HG03442 (cell line): Measurements from ENCODE around the gene C22orf31.
"Not testable (repeated sequence)": the region's sequence is repeated elsewhere in the genome, so short reads cannot be mapped to it uniquely, and the experiment has no call there.

Source experiments
- ATAC-seq: cut with Tn5 transposase; IDR thresholded peaks from one replicate; pipeline ENCODE4 v1.9.1; 2021; ENCODE audit warnings: mild to moderate bottlenecking, moderate library complexity; ENCODE audit not compliant: unreplicated experiment

The C22orf31 gene

DNA sequence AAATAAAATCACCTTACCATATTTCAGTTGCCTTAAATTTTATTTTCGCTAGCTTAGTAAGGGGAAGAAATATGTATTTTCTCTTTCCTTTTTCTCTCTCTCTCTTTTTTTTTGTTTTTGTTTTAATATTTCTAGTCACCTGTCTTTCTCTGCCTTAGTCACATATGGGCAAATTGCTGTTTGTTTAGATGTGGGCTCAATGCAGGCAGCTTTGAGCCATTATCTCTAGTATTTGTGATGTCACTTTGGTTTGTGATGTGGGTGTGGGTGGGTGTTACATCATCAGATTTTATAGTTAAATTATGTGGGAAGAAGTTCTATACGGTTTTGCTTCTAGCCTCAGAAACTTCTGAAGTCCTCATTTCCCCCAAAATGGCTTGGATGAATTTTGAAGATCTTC lies at the start of gene C22orf31:
Gene C22orf31 (minus strand): TSS at position 59 of the 400 bp plus-strand sequence. CDS start 39 bp downstream, at position 20.
- no peak for ATAC-seq

DNA sequence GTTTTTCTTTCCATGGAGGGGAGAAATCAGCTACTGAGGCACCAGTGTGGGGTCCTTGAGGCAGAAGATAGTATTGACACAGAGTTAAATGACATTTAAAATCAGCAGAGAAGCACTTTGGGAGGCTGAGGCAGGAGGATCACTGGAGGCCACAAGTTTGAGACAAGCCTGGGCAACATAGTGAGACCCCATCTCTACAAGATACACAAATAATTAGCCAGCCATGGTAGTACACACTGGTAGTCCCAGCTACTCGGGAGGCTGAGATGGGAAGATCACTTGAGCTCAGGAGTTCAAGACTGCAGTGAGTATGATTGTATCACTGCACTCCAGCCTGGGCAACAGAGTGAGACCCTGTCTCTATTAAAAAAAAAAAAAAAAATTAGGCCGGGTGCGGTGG lies 49.3 kb upstream of the C22orf31 start:
- ATAC-seq: no peak

DNA sequence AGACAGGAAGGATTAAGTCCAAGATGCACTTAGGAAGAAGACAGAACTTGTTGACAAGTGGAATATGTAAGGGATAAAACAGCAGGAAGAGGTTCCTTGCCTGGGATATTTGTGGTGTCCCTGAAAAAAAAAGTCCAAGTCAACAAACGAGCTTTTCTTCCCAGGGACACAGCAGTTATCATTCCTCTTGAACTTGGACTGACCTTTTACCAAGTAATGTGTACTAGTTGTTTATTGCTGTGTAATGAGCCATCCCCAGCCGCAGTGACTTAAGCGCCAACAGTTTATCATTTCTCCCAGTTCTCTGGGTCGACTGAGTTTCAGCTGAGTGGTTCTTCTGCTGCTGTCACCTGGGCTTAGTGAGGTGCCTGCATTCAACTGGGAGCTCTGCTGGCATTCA lies 48.2 kb upstream of the C22orf31 start:
- ATAC-seq: no peak

DNA sequence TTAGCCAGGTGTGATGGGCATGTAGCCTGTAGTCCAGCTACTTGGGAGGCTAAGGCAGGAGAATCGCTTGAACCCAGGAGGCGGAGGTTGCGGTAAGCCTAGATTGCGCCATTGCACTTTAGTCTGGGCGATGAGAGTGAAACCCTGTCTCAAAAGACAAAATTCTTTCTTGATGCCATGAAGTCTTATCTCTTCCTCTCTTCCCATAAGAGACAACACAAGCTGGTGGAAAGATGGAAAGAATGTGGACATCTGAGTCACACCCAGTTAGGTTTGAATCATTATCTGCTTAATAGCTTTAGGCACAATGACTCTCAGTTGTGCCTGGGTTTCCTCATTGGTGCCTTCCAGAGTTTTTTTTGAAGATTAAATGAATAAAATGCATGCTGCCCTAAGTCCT lies 46.5 kb upstream of the C22orf31 start:
- no peak for ATAC-seq

DNA sequence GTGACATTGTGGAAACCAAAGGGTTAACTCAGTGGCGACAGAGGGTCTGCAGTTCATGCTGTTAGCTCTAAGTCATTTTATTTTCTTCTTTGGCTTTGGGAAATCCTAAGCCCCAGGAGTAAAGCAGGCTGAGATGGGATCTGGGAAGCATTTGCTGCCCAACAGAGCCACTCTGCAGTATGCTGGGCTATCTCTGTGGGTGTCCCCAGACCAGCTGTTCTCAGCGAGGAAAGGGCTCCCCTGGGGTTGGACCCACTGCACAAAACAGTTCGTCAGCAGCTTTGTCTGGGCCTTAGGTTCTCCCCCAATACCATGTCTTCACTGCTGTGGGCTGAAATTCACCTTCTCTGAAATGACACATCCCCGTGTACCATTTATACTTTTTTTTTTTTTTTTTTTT lies 45.2 kb upstream of the C22orf31 start:
- no peak for ATAC-seq

DNA sequence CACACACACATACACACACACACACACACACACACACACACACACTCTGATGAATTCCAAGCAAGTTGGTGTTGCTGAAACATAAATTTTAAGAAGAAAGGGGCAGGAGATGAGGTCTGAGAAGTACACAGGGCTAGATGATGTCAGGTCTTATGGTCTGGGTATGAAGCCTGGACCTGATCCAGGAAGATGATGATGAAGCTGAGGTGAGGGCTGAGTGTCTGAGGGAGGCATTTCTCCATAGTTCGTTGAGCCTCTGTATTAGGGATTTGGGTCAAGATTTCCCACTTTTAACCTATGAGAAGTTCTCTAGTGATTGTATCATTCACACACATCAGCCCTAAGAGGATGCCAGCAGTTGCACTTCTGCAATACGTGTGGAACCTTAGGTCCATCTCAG lies 43.8 kb upstream of the C22orf31 start:
- ATAC-seq: no peak

DNA sequence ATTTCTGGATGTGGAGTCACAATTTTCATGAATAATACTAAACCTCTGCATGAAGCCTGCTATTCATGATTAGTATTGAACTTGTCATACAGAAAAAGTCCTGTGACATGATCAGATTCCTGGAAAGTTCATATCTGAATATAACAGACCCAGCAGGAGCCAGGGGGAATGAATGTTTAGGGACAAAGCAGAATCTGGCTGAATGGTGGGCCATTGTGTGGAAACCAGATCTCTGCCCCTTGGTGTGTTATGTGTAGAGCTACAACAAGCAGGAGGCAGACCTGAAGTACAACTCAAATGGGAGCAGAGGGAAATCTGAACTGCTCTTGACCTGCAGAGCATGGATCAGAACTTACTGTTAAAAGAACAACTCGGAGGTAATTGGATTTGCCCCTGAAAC lies 41.5 kb upstream of the C22orf31 start:
- ATAC-seq: no peak

DNA sequence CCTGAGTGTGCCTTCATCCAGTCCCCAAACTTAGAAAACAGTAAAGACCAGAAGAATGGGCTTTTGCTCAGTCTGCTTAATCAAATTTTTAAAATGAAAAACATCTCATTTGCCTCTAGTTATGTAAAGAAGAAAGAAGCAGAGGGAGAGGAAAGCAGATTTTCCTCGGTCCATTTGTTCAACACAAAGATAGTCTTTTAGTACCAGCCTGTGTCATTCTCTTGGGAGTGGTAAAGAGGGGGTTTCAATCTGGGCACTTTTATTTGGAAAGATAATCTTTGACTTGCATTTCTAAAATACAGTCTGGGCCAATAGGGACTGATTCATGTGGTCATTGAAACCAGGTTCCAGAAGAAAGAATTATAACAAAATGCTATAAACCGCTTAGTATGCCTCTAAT lies 40.7 kb upstream of the C22orf31 start:
- no peak for ATAC-seq

DNA sequence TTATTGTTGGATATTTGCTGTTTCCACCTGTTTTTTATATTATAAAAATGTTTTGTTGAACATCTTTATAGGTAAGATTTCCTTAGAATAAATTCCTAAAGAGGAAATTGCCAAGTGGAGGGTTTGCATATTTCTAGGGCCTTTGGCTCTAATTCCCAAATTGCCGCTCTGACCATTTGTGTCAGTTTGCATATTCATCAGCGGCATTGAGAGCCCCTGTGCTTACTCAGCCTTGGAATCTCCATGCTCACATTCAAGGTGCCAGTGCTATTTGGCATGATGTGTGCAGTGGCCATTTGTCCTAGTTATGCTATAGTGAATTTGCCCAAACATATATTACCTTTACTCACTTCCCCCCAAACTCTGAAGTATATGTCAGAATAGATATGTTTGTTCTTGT lies 36.7 kb upstream of the C22orf31 start:
- ATAC-seq: no peak

DNA sequence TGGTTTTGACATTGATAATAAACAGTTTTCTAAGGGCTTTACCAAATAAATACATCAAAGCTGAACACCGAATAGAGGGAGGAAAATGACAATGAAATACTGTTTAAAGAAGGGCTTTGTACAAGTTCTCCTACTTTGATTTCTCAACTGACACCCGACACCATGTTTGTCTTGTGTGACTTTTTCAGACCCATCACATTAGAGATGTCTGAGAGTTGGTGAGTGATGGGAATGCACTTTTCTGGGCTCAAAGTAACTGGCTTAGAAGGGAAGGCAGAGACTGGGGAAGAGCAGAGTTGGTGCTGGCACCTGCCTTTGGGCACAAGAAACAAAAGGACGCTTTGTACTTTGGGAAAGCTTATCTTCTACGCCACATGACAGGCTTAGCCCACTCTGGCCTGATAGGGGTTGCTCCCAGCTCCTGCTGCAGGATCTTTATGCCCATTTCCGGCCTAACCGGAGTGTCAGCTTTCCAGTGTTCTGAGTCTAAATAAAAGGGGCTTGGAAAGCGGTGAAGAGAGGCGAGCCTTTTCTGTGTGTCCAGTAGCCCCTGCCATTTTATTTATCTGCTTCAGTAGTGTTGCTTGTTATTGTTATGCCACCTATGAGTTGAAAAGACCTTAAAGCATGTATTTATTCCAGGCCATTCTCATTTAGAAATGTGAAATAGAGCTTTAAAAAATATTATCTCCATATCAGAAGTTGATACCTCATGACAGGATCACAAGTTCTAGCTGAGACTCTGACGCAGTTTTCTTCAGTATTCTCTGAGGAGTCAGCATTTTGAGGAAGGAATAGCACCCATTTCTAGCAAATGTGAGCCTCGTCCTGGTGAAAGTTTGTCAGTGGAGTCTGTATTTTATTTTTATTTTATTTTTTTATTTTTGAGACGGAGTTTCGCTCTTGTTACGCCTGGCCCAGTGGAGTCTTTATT lies 35.4 kb upstream of the C22orf31 start:
- no peak for ATAC-seq

DNA sequence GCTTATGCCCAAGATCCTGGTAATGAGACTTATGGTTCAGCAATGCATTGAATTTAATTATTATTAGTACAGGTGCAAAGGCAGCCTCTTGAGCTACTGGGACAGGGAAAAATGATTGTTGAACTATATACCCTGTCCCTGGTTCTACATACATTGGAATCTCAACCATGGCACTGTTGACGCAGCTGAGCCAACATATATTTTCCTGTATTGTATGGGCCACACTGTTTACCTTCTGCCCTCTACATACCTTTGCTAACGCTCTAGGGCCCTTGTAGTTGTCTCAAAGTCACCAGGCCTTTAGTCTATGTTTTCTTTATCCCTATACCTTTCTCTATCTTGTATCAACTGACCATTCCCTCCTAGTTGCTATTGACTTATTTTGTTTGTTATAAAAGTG lies 33.8 kb upstream of the C22orf31 start:
- no peak for ATAC-seq

DNA sequence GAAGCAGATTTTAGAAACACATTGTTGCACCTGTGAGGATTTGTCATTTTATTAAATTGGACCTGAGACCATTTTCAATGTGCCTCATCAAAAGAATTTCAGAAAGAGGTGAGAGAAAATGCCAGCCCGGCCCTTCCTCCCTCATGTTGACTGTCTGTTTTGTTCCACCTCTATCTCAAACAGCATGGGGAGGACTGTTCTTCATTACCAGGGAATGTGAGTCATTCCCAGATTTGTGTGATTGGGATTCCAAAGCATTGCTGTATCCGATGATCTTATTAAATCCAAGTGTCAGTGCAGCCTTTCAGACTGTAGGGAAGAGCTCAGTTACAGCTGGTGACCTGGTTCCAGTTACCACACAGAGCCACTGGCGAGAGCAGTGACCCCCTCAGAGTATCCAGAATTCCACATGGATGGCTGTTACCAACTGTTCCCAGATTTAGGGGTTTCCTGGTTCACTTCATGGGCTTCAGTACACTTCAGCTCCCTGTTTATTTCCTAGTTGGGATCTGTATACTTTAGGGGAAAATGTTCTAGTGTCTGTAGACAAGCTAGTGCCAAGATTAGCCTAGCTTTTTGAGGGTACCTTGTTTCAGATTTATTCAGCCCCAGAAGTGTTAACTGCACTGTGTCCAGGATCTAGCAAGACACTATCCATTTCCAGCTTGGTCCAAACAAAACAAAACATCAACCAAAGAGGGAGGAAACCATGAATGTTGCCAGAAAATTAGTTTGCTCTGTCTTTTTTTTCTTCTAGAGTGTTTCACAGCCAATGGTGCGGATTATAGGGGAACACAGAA lies 32.1 kb upstream of the C22orf31 start:
- ATAC-seq: no peak

DNA sequence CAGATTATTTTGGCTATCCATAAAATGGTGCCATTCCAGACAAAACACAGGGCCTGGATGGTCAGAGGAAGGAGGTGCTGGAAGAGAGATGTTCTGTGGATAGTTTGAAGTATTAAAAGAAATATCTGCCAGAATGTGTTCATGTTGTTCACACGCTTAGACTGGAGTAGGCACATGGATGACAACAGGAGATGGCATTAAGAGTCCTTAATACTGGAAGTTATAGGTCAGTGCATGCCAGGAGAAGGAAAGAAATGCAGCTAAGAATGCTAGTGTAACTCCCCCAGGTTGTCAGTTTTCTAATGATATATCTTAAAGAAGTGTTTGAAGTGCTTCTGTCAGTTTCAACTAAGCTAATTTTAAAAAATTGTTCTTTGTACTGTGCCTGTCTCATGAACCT lies 31.4 kb upstream of the C22orf31 start:
- no peak for ATAC-seq

DNA sequence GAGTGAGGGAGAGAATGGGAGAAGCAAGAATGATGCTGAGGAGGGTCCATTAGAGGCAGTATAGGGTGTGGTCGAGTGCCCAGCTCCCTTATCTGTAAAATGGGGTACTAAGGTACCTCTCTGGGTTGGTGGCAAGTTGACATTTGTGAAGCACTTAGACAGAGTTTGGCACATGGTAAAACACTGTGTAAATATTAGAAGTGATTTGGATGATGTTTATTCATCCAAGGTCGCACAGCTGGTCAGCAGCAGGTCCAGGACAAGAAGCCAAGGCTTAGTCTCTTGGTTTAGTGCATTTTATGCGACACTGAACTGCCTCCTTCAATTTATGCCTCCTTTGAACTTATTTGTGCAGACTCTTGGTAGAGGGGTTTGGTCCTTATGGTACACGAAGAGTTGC lies 30.6 kb upstream of the C22orf31 start:
- ATAC-seq: no peak

DNA sequence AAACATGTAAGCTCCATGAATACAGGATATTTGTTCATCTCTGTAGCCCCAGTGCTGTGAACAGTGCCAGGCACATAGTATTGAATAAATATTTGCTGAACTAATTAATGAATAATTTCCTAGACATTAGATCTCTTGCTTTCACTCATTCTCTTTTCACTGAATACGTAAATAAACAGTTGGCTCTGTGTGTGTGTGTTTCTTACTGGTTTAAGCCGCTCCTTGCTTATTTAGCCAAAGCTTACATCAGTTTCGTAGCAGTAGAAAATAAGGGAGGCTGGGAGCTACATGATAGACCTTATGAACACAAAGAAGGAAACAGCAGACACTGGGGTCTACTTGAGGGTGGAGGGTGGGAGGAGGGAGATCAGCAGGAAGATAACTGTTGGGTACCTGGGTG lies 28.4 kb upstream of the C22orf31 start:
- ATAC-seq: no peak

DNA sequence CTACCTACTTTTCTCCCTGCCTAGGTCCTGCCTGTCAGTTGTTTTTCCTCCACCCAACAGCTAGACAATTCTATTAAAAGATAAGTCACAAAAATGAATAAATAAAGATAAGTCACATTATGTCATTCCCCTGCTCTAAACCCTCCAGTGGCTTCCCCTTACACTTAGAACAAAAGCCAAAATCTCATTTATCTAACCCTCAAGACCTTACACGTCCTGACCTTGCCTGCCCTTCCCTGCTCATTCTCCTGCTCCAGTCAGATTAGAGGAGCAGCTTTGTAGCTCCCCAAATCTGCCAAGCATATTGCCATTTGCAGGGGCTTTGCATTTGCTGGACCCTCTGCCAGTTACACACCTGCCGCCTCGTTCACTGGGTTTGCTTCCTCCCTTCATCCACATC lies 27.9 kb upstream of the C22orf31 start:
- no peak for ATAC-seq

DNA sequence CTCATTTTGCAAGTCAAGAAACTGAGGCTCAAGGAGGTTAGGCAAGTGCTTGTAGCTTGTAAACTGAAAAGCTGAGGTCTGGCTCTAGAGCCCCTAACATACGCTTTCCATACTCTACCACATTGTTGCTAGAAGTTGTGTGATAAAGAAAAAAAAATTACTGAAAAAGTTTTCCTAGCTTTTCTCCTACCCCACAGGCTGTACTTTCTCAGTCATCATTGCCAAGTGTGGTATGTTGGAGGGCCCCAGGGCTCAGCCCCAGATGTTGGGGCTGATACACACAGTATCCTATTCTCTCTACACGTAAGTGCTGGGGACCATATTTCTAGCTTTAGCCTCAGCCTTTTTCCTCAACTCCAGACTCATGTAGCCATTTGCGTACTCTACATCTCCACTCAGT lies 27.2 kb upstream of the C22orf31 start:
- no peak for ATAC-seq

DNA sequence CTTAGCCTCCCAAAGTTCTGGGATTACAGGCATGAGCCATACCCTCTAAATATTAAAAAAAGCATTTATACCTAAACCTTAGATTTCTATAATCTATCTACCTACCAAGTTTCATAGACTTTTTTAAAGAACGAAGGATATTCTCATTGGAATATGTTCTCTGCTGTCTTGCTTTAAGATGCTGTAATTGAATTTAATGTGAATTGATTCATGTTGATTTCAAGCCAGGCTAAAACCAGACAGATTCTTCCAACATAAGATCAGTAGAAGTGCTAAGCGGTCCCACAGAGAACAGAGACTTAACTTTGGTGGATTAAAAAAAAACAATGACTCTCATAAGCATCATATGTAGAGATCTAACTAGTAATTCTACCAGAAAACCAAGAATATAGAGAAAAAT lies 25.4 kb upstream of the C22orf31 start:
- ATAC-seq: no peak

DNA sequence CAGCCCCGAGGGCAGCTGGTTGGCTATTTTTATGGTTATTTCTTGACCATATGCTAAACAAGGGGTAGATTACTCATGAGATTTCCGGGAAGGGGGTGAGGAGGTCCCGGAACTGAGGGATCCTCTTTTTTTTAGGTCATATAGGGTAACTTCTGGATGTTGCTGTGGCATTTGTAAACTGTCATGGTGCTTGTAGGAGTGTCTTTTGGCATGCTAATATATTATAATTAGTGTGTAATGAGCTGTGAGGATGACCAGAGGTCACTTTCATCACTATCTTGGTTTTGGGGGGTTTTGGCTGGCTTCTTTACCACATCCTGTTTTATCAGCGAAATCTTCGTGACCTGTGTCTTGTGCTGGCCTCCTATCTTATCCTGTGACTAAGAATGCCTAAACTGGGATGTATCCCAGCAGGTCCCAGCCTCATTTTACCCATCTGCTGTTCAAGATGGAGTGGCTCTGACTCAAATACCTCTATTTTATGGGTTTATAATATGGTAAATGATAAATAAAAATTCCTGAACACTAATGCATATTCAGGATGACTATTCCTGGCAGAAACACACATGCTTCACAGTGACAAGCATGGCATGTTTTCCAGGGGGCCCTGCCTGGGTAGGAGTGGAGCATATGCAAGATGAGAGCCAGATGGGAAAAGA lies 22.4 kb upstream of the C22orf31 start:
- no peak for ATAC-seq

DNA sequence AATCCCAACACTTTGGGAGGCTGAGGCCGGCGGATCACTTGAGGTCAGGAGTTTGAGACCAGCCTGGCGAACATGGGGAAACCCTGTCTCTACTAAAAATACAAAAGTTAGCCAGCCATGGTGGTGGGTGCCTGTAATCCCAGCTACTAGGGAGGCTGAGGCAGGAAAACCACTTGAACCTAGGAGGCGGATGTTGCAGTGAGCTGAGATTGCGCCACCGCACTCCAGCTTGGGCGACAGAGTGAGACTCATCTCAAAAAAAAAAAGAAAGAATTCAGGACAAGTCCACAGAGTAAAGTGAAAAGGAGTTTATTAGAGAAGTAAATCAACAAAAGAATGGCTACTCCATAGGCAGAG lies 21.9 kb upstream of the C22orf31 start:
- ATAC-seq: not testable (repeated sequence)

DNA sequence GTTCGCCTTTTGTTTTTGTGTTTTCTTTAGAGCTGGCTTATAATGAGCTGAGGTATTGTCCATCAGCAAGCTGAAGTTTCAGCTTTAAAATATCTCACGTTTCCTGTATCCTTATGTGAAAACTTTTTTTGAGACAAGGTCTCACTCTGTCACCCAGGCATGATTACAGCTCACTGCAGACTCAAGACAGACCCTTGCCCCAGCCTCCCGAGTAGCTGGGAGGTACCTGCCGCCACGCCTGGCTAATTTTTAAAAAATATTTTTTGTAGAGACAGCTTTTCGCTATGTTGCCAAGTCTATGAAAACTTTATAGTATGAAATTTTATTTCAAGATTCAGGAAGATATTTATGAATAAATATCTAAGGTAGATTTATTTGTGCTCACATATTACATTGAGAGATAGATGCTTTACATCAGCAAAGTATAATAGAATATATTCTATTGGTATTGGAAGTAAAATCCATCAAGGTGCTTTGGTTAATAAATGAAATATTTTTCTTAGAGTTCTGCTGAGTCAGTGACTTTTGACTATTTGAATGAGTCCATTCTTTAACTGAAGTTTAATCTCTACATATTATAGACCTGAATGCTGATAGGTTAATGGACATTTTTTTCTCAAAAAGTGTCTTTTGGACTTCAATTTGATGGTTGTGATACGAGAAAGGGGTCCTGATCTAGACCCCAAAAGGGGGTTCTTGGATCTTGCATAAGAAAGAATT lies 21.4 kb upstream of the C22orf31 start:
- ATAC-seq: no peak
